ENCODE measurements around the gene JSRP1.

GRCh38 chr19:2251106-2252054, 4.8 kb downstream of the JSRP1 start:
- TF ChIP-seq CTCF (IDR thresholded peaks at IDR 0.05) (no peak), HMGXB4 (CRISPR knock-in tag; IDR thresholded peaks at IDR 0.05; ENCODE audit: borderline replicate concordance) (no peak), GATA3 (IDR thresholded peaks at IDR 0.05; ENCODE audit: borderline replicate concordance) (no peak), RAD21 (conservative IDR thresholded peaks at IDR 0.05 in 1 of 2, IDR thresholded peaks at IDR 0.05 in 1 of 2) (no peak), POLR2A (IDR thresholded peaks at IDR 0.05; ENCODE audit: low read length) (no peak), CHD2 (IDR thresholded peaks at IDR 0.05; ENCODE audit: low read length, partially characterized antibody) (no peak), EHMT2 (IDR thresholded peaks at IDR 0.05; ENCODE audit: low read depth) (no peak)
- TF ChIP-seq, protein P1, sequence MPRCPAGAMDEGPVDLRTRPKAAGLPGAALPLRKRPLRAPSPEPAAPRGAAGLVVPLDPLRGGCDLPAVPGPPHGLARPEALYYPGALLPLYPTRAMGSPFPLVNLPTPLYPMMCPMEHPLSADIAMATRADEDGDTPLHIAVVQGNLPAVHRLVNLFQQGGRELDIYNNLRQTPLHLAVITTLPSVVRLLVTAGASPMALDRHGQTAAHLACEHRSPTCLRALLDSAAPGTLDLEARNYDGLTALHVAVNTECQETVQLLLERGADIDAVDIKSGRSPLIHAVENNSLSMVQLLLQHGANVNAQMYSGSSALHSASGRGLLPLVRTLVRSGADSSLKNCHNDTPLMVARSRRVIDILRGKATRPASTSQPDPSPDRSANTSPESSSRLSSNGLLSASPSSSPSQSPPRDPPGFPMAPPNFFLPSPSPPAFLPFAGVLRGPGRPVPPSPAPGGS (IDR thresholded peaks at IDR 0.05) = no peak

Data from A549 (cell line).